Spleen (tissue), 11 donors: ENCODE data around the gene HNF4A. TPM values are rescaled to one million over a fixed set of nuclear protein-coding genes. Genes with fewer than 3 reads are reported as not detected.

Source experiments
- DNase-seq: peaks from one replicate; pipeline ENCODE4 v3.0.0-alpha.2; 2020
- H3K27ac ChIP-seq, 8 donors: fragments of 200-600 bp; sonication (generic) in 7 of 8; 1 replicate in 4 of 8; 2 replicates in 4 of 8; pipeline versions ENCODE4 v1.5.0 to v1.8.0; 2016 to 2021; ENCODE audit warnings: inconsistent platforms in 4 of 8, mild to moderate bottlenecking in 4 of 8, moderate library complexity in 1 of 8
- H3K27me3 ChIP-seq, 7 donors: fragments of 200-600 bp; sonication (generic) in 6 of 7; replicated peaks in 1 of 7; 1 replicate in 4 of 7; 2 replicates in 3 of 7; pipeline versions ENCODE4 v1.5.0 to v1.8.0; 2016 to 2021; ENCODE audit warnings: inconsistent platforms in 3 of 7, mild to moderate bottlenecking in 1 of 7
- H3K36me3 ChIP-seq, 6 donors: fragments of 200-600 bp; sonication (generic) in 5 of 6; 1 replicate in 4 of 6; 2 replicates in 2 of 6; pipeline versions ENCODE4 v1.5.0 to v1.8.0; 2016 to 2021; ENCODE audit warnings: inconsistent platforms in 2 of 6
- H3K4me1 ChIP-seq, 6 donors: fragments of 200-600 bp; sonication (generic) in 5 of 6; 1 replicate in 3 of 6; 2 replicates in 3 of 6; pipeline versions ENCODE4 v1.5.0 to v1.8.0; 2016 to 2021; ENCODE audit warnings: inconsistent platforms in 3 of 6
- H3K4me3 ChIP-seq, 8 donors: fragments of 200-600 bp; sonication (generic) in 7 of 8; 1 replicate in 4 of 8; 2 replicates in 4 of 8; pipeline versions ENCODE4 v1.5.0 to v1.8.0; 2016 to 2021; ENCODE audit warnings: inconsistent platforms in 4 of 8, mild to moderate bottlenecking in 4 of 8, moderate library complexity in 2 of 8
- H3K9me3 ChIP-seq, 8 donors: fragments of 200-600 bp; sonication (generic) in 7 of 8; 1 replicate in 4 of 8; 2 replicates in 4 of 8; pipeline versions ENCODE4 v1.5.0 to v1.8.0; 2016 to 2021; ENCODE audit warnings: inconsistent platforms in 4 of 8
- POLR2A ChIP-seq, 3 donors: fragments of 450-650 bp; IDR thresholded peaks; one replicate each; pipeline ENCODE4 v1.5.1; 2017; ENCODE audit warnings: antibody characterized with exemption in 3 of 3, mild to moderate bottlenecking in 1 of 3
- POLR2AphosphoS5 ChIP-seq, 3 donors: sonication (generic); formaldehyde crosslinking; IDR thresholded peaks; one replicate each; pipeline ENCODE4 v1.5.1; 2017; ENCODE audit warnings: antibody characterized with exemption in 3 of 3
- WGBS, 5 donors: extraction: QIAGEN DNeasy Blood & Tissue Kit in 3 of 5; methylation state at CpG; one replicate each; pipeline versions ENCODE4 v1.1.5 to v1.1.7; 2013 to 2018; 5-methylcytosine and 5-hydroxymethylcytosine counted together
- intact Hi-C: fragments of 100-400 bp; cut with DNase I; formaldehyde crosslinking; loops from one replicate; pipeline ENCODE4 v1.15.0; 2023; ENCODE audit warnings: low total_unique reads
- polyA plus RNA-seq, 3 donors: library from polyadenylated mRNA; stranded (reverse); fragments of 200-250 nt; gene quantifications; one replicate each; pipeline ENCODE4 v1.2.1, GENCODE V29; 2013
- total RNA-seq, 7 donors: library from RNA; depleted of rRNA in 3 of 7; stranded (reverse); fragments of >200 nt in 3 of 7; fragmentation: NEBNext Ultra II Directional in 4 of 7; extraction: Animal tissue kit (Norgen Biotek cat#: 25700) in 4 of 7; gene quantifications; one replicate each; pipeline versions ENCODE4 v1.1.0 to v1.2.1, GENCODE V29; 2016 to 2021
- TF ChIP-seq, protein P1 (sequence below), 11 experiments: fragments of 200-600 bp in 7 of 11; fragments of 450-650 bp in 4 of 11; sonication (generic) in 4 of 11; IDR thresholded peaks in 8 of 11; conservative IDR thresholded peaks in 3 of 11; 1 replicate in 7 of 11; 2 replicates in 4 of 11; pipeline versions ENCODE4 v1.4.0 to v1.8.0; 2016 to 2021; ENCODE audit warnings: antibody characterized with exemption in 11 of 11, inconsistent platforms in 4 of 11, mild to moderate bottlenecking in 1 of 11
- donor health status: healthy with polysubstance abuse.
- donor health status: DM: no; HTN: no; CAD: no; lungs with moderate emphysema.
- donor health status: DM: no; HTN: no; CAD: no.
- donor health status: Bipolar disorder and iron deficiency.
- donor health status: healthy.
- donor health status: DM: no; HTN: no; CAD: no.
- donor health status: DM: yes; HTN: yes; CAD: no.

The HNF4A gene
- total and polyA plus RNA-seq, 10 donors, result 0.03 TPM; not detected in 9

DNA sequence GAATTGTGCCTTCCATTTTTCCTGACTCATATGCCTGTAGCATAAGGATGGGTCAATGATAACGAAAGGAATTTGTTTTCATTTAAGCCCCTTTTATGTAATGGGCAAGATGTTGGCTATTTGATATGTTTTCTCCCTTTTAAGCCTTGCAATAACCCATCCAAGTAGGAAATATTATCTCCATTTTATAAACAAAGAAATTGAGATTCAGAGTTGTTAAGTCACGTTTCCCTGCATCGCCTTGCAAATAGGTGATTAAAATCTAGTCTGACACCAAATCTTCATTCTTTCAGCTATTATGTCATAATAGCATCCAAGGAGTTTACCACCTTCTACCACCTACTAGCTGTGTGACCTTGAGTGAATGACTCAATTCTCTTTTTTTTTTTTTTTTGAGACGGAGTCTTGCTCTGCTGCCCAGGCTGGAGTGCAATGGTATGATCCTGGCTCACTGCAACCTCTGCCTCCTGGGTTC, 7.0 kb downstream of the HNF4A start:
- 61 to 89% (median 75%) methylated on average over 4 of the region's 4 CpGs for WGBS, 5 donors
- H3K36me3 ChIP-seq, result no peaks in the 10 kb centered on the region
- TF ChIP-seq, protein P1, sequence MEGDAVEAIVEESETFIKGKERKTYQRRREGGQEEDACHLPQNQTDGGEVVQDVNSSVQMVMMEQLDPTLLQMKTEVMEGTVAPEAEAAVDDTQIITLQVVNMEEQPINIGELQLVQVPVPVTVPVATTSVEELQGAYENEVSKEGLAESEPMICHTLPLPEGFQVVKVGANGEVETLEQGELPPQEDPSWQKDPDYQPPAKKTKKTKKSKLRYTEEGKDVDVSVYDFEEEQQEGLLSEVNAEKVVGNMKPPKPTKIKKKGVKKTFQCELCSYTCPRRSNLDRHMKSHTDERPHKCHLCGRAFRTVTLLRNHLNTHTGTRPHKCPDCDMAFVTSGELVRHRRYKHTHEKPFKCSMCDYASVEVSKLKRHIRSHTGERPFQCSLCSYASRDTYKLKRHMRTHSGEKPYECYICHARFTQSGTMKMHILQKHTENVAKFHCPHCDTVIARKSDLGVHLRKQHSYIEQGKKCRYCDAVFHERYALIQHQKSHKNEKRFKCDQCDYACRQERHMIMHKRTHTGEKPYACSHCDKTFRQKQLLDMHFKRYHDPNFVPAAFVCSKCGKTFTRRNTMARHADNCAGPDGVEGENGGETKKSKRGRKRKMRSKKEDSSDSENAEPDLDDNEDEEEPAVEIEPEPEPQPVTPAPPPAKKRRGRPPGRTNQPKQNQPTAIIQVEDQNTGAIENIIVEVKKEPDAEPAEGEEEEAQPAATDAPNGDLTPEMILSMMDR (IDR thresholded peaks at IDR 0.05 in 8 of 11, conservative IDR thresholded peaks at IDR 0.05 in 3 of 11), result no peak
- TF ChIP-seq POLR2A (IDR thresholded peaks at IDR 0.05), result no peak
- no peak for TF ChIP-seq POLR2AphosphoS5 (IDR thresholded peaks at IDR 0.05)
- peaks cover 0 to 7% (median 0%) of the 10 kb centered on the region in 7 donors for H3K27me3 ChIP-seq
- no peak for DNase-seq
- H3K9me3 ChIP-seq, result no peaks in the 10 kb centered on the region
- intact Hi-C loops, result no loop called here
- H3K4me1 ChIP-seq, result no peaks in the 10 kb centered on the region
- no peak overlapping the region for H3K4me3 ChIP-seq
- H3K27ac ChIP-seq, result no peak overlapping the region

- Histone ChIP-seq H3K4me1 (no peaks in the 10 kb centered on the region), H3K27me3 (peaks cover 0 to 7% (median 0%) of the 10 kb centered on the region in 7 donors), H3K9me3 (no peaks in the 10 kb centered on the region), H3K27ac (no peak overlapping the region), H3K4me3 (no peak overlapping the region), H3K36me3 (no peaks in the 10 kb centered on the region)
- TF ChIP-seq POLR2AphosphoS5 (IDR thresholded peaks at IDR 0.05) (no peak), POLR2A (IDR thresholded peaks at IDR 0.05) (no peak)
- DNase-seq, result no peak
- intact Hi-C loops, result no loop called here
- WGBS, 5 donors, result 76 to 85% (median 83%) methylated on average over 4 of the region's 4 CpGs
Measured at GRCh38 chr20:44364068-44364467, 8.6 kb downstream of the HNF4A start.

DNA sequence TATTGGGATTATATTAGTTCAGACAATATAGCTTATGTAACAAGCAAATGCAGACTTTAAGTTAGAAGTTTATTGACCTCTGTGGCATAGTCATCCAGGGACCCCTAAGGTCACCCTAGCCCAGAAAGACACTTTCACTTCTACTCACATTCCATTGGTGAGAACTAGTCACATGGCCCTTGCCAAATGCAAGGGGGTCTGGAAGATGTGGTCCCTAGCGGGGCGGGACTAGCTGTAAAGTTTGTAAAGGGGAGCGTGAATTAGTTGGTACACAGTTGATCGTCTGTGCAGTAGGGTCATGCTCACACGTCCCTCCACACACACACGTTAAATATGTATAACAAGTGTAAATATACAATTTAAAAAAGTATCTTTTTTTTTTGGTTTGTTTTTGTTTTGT, 9.3 kb downstream of the HNF4A start:
- no peaks in the 10 kb centered on the region for H3K9me3 ChIP-seq
- no peaks in the 10 kb centered on the region for H3K4me1 ChIP-seq
- 89 to 97% (median 90%) methylated on average over 6 of the region's 6 CpGs for WGBS, 5 donors
- no peak overlapping the region for H3K4me3 ChIP-seq
- DNase-seq, result no peak
- H3K27me3 ChIP-seq, result peaks cover 0 to 5% (median 0%) of the 10 kb centered on the region in 7 donors
- H3K27ac ChIP-seq, result no peak overlapping the region
- intact Hi-C loops, result no loop called here
- TF ChIP-seq, protein P1 (IDR thresholded peaks at IDR 0.05 in 8 of 11, conservative IDR thresholded peaks at IDR 0.05 in 3 of 11), result no peak
- no peak for TF ChIP-seq POLR2AphosphoS5 (IDR thresholded peaks at IDR 0.05)
- no peak for TF ChIP-seq POLR2A (IDR thresholded peaks at IDR 0.05)
- H3K36me3 ChIP-seq, result no peaks in the 10 kb centered on the region

DNA sequence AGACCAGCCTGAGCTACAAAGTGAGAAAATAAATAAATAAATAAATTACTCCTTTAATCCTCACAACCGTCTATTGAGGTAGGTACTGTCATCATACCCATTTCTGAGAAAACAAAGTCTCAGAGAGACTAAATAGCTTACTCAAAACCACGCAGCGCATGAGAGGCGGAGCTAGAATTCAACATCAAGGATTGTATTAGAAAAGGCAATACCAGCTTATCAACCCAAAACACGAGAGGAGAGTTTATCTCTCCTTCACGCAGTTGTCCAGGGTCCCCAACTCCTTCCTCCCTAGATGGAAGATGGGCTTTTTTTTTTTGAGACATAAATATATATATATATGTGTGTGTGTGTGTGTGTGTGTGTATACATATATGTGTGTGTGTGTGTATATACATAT, 12.2 kb downstream of the HNF4A start:
- no peaks in the 10 kb centered on the region for H3K36me3 ChIP-seq
- H3K4me3 ChIP-seq, result no peak overlapping the region
- intact Hi-C loops, result no loop called here

More for the DNA sequence above, 12.2 kb downstream of the HNF4A start:
- Histone ChIP-seq H3K9me3 (no peaks in the 10 kb centered on the region), H3K4me1 (no peaks in the 10 kb centered on the region), H3K27ac (no peak overlapping the region), H3K27me3 (peaks cover 0 to 5% (median 0%) of the 10 kb centered on the region in 7 donors)
- no peak for DNase-seq
- WGBS, 5 donors, result 89 to 97% (median 94%) methylated on average over 6 of the region's 6 CpGs
- TF ChIP-seq POLR2AphosphoS5 (IDR thresholded peaks at IDR 0.05), result no peak
- TF ChIP-seq, protein P1 (IDR thresholded peaks at IDR 0.05 in 8 of 11, conservative IDR thresholded peaks at IDR 0.05 in 3 of 11), result no peak
